ENCODE results near the gene VPS52.
A peak's percentile ranks its signal among the peaks of the same experiment; 100 is the strongest.
"Not testable (repeated sequence)": the region's sequence is repeated elsewhere in the genome, so short reads cannot be mapped to it uniquely, and the experiment has no call there.

The VPS52 gene

GRCh38 chr6:33290459-33290858 is 18.8 kb upstream of the VPS52 start:
- no peak for TF ChIP-seq CTCF (IDR thresholded peaks at IDR 0.05; ENCODE audit: control extremely low read depth, extremely low read depth, low read depth, missing control alignments)
- CTCF ChIA-PET, result interaction anchor here (1.2 to 4.1 kb wide), 7 partner anchors 9 to 410 kb away, joined by 3 to 37 read pairs (median 3); partner anchors contain the start of genes B3GALT4, RPS18 and VPS52
- POLR2A ChIA-PET, result interaction anchor here (0.8 kb wide), 1 partner anchor 23 kb away, joined by 4 read pairs; no protein-coding TSS in a partner anchor
- DNase-seq (ENCODE audit: extremely low spot score), result no peak

GRCh38 chr6:33289784-33290315 is 18.2 kb upstream of the VPS52 start:
- no peak for DNase-seq (ENCODE audit: extremely low spot score)
- ChIA-PET POLR2A (interaction anchor here (0.8 to 1.6 kb wide), 4 partner anchors 10 to 22 kb away, joined by 4 to 17 read pairs (median 9); partner anchors contain the start of genes B3GALT4, RGL2, RPS18 and VPS52), CTCF (interaction anchor here (1.2 to 4.1 kb wide), 7 partner anchors 9 to 411 kb away, joined by 3 to 37 read pairs (median 3); partner anchors contain the start of gene B3GALT4)
- TF ChIP-seq CTCF (IDR thresholded peaks at IDR 0.05; ENCODE audit: control extremely low read depth, extremely low read depth, low read depth, missing control alignments), result no peak

GRCh38 chr6:33288921-33289783 is 17.5 kb upstream of the VPS52 start, which contains the start of the genes PFDN6 and WDR46:
TSS of gene PFDN6 (plus strand) at chr6:33289601. CDS start at chr6:33289857, 256 bp downstream.
TSS of gene WDR46 (minus strand) at chr6:33289239. CDS start at chr6:33289170, 69 bp downstream.
- ChIA-PET POLR2A (interaction anchor here (0.6 to 1.6 kb wide), 8 partner anchors 9 to 317 kb away, joined by 4 to 17 read pairs (median 6); partner anchors contain the start of genes B3GALT4, RGL2, RPS18 and VPS52), CTCF (interaction anchor here (1.1 to 4.1 kb wide), 9 partner anchors 8 to 412 kb away, joined by 3 to 37 read pairs (median 4); partner anchors contain the start of genes B3GALT4 and RGL2)
- TF ChIP-seq CTCF (IDR thresholded peaks at IDR 0.05; ENCODE audit: control extremely low read depth, extremely low read depth, low read depth, missing control alignments), result no peak
- peak; percentile 94 for DNase-seq (ENCODE audit: extremely low spot score)

- POLR2A ChIA-PET, result interaction anchor here (0.6 to 1.6 kb wide), 7 partner anchors 8 to 316 kb away, joined by 3 to 17 read pairs (median 6); partner anchors contain the start of genes RGL2, RPS18 and VPS52
- CTCF ChIA-PET, result interaction anchor here (1.0 to 4.1 kb wide), 8 partner anchors 7 to 138 kb away, joined by 3 to 37 read pairs (median 4); partner anchors contain the start of genes B3GALT4 and RGL2
- TF ChIP-seq CTCF (IDR thresholded peaks at IDR 0.05; ENCODE audit: control extremely low read depth, extremely low read depth, low read depth, missing control alignments), result no peak
- DNase-seq (ENCODE audit: extremely low spot score), result no peak
These were observed 16.7 kb upstream of the VPS52 start for GRCh38 chr6:33288141-33288920.

- CTCF ChIA-PET, result interaction anchor here (0.8 to 4.1 kb wide), 6 partner anchors 9 to 55 kb away, joined by 3 to 37 read pairs (median 3); partner anchors contain the start of genes B3GALT4, RGL2, RPS18 and VPS52
- POLR2A ChIA-PET, result interaction anchor here (0.6 to 1.2 kb wide), 3 partner anchors 16 to 1033 kb away, joined by 3 to 6 read pairs (median 5); partner anchors contain the start of genes RPS18 and VPS52
- no peak for TF ChIP-seq CTCF (IDR thresholded peaks at IDR 0.05; ENCODE audit: control extremely low read depth, extremely low read depth, low read depth, missing control alignments)
- DNase-seq (ENCODE audit: extremely low spot score), result no peak
These were observed 15.6 kb upstream of the VPS52 start for GRCh38 chr6:33286946-33287914.

GRCh38 chr6:33285214-33285613 is 13.5 kb upstream of the VPS52 start:
- CTCF ChIA-PET; POLR2A ChIA-PET; DNase-seq (ENCODE audit: extremely low spot score): not testable (repeated sequence)

Measured in GM10248 (cell line).